ENCODE measurements around the gene PROZ. TPM values are rescaled to one million over a fixed set of nuclear protein-coding genes. Genes with fewer than 3 reads are reported as not detected.

PROZ gene
- total and polyA plus RNA-seq, 2 of the 13 experiments (the other 11 are each of a cell fraction or from before 2014, with no cell fraction given): 5.6 to 22.5 TPM

- TF ChIP-seq, protein P1, sequence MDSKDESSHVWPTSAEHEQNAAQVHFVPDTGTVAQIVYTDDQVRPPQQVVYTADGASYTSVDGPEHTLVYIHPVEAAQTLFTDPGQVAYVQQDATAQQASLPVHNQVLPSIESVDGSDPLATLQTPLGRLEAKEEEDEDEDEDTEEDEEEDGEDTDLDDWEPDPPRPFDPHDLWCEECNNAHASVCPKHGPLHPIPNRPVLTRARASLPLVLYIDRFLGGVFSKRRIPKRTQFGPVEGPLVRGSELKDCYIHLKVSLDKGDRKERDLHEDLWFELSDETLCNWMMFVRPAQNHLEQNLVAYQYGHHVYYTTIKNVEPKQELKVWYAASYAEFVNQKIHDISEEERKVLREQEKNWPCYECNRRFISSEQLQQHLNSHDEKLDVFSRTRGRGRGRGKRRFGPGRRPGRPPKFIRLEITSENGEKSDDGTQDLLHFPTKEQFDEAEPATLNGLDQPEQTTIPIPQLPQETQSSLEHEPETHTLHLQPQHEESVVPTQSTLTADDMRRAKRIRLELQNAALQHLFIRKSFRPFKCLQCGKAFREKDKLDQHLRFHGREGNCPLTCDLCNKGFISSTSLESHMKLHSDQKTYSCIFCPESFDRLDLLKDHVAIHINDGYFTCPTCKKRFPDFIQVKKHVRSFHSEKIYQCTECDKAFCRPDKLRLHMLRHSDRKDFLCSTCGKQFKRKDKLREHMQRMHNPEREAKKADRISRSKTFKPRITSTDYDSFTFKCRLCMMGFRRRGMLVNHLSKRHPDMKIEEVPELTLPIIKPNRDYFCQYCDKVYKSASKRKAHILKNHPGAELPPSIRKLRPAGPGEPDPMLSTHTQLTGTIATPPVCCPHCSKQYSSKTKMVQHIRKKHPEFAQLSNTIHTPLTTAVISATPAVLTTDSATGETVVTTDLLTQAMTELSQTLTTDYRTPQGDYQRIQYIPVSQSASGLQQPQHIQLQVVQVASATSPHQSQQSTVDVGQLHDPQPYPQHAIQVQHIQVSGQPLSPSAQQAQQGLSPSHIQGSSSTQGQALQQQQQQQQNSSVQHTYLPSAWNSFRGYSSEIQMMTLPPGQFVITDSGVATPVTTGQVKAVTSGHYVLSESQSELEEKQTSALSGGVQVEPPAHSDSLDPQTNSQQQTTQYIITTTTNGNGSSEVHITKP (CRISPR knock-in tag; IDR thresholded peaks at IDR 0.05; ENCODE audit: low read depth): peak; percentile 66; the same call in 1 of the 2 replicates
- 0 out of 2 replicates have a peak, but pooled peaks have one; percentile 67 for TF ChIP-seq RFXANK (CRISPR knock-in tag; IDR thresholded peaks at IDR 0.05)
- peak; percentile 86; the same call in 1 of the 2 replicates for TF ChIP-seq ZBTB4 (CRISPR knock-in tag; IDR thresholded peaks at IDR 0.05; ENCODE audit: borderline replicate concordance)
- TF ChIP-seq ZNF709 (CRISPR knock-in tag; IDR thresholded peaks at IDR 0.05): peak; percentile 36; the same call in 1 of the 2 replicates
- peak; percentile 50; the same call in 1 of the 2 replicates for TF ChIP-seq CCDC6 (CRISPR knock-in tag; IDR thresholded peaks at IDR 0.05)
- peak; percentile 52; the same call in 1 of the 2 replicates for TF ChIP-seq MIER2 (CRISPR knock-in tag; IDR thresholded peaks at IDR 0.05)
- TF ChIP-seq ZNF724P (CRISPR knock-in tag; IDR thresholded peaks at IDR 0.05; ENCODE audit: borderline replicate concordance): peak; percentile 76; the same call in 1 of the 2 replicates
- TF ChIP-seq PRDM15 (CRISPR knock-in tag; IDR thresholded peaks at IDR 0.05): no peak; the same call in 1 of the 2 replicates
- peak; percentile 97 for TF ChIP-seq KDM5A (IDR thresholded peaks at IDR 0.05; ENCODE audit: borderline replicate concordance, low read length)
- TF ChIP-seq, protein P2, sequence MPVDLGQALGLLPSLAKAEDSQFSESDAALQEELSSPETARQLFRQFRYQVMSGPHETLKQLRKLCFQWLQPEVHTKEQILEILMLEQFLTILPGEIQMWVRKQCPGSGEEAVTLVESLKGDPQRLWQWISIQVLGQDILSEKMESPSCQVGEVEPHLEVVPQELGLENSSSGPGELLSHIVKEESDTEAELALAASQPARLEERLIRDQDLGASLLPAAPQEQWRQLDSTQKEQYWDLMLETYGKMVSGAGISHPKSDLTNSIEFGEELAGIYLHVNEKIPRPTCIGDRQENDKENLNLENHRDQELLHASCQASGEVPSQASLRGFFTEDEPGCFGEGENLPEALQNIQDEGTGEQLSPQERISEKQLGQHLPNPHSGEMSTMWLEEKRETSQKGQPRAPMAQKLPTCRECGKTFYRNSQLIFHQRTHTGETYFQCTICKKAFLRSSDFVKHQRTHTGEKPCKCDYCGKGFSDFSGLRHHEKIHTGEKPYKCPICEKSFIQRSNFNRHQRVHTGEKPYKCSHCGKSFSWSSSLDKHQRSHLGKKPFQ (CRISPR knock-in tag; IDR thresholded peaks at IDR 0.05; ENCODE audit: insufficient replicate concordance): peak; percentile 49
- no peak for TF ChIP-seq ZNF382 (CRISPR knock-in tag; IDR thresholded peaks at IDR 0.05; ENCODE audit: borderline replicate concordance)
- TF ChIP-seq ZBTB26 (CRISPR knock-in tag; IDR thresholded peaks at IDR 0.05; ENCODE audit: borderline replicate concordance): peak; percentile 76; the same call in 1 of the 2 replicates
These were observed 50.2 kb downstream of the PROZ start, which contains the start of gene PCID2 (continued) for GRCh38 chr13:113208421-113209335.

Data from HepG2 (cell line).